ENCODE measurements around the gene MYH9.

Gene MYH9

DNA sequence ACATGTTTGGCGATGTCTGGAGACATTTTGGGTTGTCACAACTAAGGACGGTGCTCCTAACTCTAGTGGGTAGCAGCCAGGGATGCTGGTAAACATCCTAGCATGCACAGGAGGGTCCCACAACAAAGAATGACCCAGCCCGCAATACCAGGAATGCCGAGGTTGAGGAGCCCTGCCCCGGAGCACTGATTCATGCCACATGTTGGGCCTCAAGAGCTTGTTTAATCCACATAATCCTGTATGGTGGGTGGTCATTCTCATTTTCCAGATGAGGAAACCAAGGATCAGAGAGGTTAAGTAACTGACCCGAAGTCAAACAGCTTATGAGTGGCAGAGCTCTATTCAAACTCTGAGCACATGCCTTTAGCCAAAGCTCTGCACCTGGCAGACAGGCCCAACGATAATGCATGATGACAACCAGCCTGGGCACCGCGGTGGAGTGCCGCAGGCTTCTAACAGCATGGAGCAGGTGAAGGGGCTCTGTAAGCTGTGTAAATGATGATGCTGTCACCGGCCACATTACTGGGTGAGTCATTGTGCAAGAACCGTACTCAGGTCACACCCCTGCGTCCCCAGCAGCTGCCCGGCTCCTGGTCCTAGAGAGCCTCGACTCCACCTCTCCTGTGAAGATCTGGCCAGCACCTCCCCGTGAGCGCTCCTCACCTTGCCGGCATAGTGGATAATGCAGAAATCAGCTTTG is 76.2 kb downstream of the MYH9 start:
- no peak for DNase-seq (ENCODE audit: low read depth in 3 of 3)

- no peak for DNase-seq (ENCODE audit: low read depth in 3 of 3)
These were observed 78.9 kb downstream of the MYH9 start for GRCh38 chr22:36308880-36309279.

DNA sequence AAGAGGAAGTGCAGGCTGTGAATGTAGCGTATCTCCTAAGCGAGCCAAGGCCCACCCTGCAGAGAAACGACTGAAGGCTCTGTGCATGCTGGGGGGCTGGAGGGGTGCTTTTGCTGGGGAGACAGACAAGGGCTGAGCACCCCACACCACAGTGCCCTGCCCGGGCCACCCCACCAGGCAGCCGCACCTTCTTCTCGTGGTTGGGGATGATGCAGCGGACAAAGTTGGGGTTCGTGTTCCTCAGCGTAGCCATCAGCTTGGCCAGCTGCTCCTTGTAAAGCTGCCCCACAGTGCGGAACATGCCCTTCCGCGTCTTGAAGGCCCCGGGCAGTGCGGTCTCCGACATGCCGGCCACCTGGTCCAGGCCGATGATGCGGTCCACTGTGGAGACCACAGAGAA is 81.5 kb downstream of the MYH9 start:
- no peak for DNase-seq (ENCODE audit: low read depth in 3 of 3)

DNA sequence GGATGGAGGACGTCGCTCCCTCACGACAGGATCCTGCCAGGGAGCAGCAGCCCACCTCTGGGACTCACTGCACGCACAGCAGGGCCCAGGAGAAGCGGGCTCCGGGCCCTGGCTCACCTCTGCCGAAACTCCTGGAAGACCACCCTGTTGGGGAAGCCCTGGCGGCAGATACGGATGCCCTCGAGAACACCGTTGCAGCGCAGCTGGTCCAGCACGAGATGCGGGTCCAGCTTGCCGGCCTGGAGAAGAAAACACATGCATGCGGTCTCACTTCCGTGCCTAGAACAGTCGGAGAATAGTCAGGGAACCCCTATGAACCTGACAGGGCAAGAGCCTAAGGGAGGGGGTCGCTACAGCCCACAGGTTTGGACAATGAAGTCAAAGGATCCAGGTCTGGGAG is 82.0 kb downstream of the MYH9 start:
- DNase-seq (ENCODE audit: low read depth in 3 of 3), result no peak

DNA sequence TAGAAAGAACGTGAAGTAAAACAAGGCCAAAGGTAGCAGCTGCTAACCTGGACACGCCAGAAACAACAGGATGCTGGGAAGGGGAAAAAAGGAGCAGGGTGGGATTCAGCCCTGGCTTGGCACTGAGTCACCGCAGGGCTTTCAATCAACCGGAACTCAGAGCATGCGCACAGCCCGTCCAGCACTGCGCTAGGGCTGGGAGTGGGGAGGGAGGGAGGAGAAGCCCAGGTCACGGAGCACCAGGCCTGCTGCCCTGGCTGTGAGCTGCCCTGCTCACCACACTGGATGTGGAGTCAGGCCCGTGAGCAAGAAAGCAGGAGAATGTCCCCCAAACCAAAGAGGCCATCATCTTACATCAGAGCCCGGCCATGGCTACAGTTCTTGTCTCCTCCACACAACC is 83.3 kb downstream of the MYH9 start:
- DNase-seq (ENCODE audit: low read depth in 3 of 3), result no peak

GRCh38 chr22:36303874-36304273 is 83.9 kb downstream of the MYH9 start:
- DNase-seq (ENCODE audit: low read depth in 3 of 3), result no peak

DNA sequence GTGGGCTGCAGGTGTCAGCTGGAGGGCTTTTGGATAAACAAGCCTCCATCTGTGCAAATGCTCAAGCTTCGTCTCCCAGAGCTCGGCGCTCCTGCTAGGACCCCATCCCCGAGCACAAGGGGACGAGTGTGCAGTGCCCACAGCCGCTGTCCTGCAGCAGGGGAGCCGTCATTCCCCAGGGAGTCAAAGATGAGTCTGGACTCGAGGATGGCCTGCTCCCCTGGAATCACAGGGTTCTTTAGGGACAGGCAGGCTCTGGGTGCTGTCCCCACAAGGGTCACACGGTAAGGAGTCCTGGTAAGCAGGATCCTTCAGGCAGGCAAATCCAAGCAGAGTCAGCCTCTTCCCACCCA is 84.7 kb downstream of the MYH9 start:
- no peak for DNase-seq (ENCODE audit: low read depth in 3 of 3)

DNA sequence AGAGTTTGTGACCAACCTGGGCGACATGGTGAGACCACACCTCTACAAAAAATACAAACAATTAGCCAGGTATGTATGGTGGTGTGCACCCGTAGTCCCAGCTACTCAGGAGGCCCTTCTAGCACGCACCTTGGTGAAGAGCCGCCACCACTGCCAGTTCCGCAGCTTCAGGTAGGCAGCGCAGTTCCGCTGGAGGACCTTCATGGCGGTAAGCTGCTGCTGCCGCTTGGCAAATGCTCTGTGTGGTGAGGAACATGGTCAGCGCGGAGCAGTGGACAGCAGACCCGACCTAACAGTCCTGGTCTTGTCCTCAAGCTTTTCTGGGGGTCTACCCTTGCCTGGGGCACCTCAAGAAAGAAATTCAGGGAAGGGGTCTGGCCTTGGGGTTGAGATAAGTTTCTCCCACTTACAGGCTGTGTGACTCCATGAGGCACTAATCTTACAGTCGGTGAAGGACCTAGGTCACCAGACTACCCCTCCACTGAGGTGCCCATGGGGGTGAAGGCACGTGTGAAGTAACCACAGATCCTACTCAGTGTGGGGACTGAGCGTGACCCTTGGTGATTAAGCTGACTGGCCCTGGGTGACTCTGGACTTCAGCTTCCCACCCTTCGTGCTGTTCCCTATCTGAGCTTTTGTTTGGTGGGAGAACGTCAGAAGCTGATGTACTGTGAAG is 85.2 kb downstream of the MYH9 start:
- no peak for DNase-seq (ENCODE audit: low read depth in 3 of 3)

DNA sequence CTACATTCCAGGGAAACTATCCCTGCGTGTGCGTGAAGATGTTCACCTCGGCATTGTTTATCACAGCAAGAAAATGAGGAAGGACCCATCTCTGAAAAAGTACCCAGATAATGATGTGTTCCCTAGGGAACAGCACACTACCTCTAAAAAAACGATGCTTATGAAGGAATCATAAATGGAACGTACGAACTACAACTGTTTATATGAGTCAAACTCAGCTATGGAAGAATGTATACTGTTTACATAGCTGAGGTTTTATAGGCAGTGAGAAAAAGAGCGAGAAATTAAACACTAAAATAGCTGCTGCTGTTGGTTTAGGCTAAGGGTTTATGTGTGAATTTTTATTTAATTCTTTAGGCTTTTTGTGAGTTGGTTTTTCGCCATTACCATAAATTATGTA is 85.9 kb downstream of the MYH9 start:
- no peak for DNase-seq (ENCODE audit: low read depth in 3 of 3)

DNA sequence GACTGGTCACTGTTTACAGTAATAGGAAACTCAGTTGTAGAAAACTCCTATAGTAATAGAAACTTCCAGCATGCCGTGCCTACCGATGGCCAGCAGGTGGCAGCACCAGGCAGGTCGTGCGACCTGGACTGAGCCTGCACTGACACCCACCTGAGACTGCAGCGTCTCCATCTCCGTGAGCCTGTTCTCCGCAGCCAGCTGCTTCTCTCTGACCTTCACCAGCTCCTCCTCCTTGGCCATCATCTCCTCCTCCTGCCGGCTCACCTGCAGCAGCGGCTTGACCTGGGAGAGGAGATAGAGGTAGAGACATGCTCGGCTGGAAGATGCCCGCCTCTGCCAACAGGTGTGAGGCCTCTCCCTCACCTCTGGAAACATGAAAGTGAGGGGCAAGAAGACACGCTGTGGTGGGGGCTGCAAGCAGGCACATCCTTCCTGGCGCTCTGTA is 86.4 kb downstream of the MYH9 start:
- peak; percentile 67 to 71 (median 68) for DNase-seq (ENCODE audit: low read depth in 3 of 3)

DNA sequence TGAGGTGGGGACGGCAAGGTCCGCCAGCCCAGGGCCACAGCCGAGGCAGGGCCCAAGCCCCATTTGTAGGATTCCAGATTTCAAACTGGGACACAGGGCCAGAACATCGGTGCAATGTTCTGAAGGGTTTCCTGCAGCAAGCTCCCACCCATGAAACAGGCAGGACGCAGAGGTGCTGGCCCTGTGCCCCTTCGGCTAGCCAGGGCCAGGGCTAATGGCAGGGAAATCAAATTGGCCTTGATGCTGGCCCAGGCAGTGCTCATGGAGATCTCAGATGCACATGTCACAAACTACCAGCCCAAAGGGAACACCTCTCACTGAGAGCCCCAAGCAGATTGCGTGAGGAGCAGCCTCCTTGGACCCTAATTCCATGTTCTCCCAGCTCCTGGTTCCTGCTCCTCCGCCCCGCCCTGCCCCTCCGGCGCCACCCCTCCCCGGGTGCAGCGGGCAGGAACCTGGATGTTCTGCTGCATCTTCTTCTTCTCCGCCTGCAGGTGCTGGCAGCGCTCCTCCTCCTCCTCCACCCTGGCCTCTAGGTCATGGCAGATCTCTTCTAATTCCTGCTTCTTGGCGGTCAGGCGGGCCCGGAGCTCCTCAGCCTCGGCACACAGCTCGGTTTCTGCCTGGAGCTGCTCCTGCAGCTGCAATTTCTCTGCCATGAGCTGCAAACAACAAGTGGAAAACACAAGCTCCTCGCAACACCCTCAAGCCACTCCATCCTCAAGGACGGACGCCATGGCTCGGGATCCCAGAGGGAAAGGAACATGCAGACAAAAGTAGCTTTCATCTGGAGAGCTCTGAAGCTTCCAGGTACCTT is 87.2 kb downstream of the MYH9 start:
- DNase-seq (ENCODE audit: low read depth in 3 of 3), result no peak

DNA sequence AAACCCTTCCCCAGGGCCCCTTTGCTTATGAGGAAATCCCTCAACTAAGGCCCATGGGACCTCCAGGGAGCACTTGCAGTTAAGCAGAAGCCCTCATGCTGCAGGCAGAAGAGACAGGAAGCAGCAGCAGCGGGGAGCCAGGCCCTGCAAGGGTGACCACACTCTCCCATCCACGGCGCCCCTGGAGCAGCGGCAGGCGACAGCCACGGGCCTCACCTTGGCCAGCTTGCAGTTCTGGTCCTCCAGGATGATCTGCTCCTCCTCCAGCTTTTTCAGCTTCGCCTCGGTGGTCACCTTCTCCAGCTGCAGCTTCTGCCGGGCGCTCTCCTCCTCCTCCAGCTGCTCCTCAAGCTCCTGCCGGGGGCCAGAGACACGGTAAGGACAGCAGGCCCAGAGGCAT is 87.9 kb downstream of the MYH9 start:
- DNase-seq (ENCODE audit: low read depth in 3 of 3), result no peak

GRCh38 chr22:36299295-36299694 is 88.5 kb downstream of the MYH9 start:
- no peak for DNase-seq (ENCODE audit: low read depth in 3 of 3)

DNA sequence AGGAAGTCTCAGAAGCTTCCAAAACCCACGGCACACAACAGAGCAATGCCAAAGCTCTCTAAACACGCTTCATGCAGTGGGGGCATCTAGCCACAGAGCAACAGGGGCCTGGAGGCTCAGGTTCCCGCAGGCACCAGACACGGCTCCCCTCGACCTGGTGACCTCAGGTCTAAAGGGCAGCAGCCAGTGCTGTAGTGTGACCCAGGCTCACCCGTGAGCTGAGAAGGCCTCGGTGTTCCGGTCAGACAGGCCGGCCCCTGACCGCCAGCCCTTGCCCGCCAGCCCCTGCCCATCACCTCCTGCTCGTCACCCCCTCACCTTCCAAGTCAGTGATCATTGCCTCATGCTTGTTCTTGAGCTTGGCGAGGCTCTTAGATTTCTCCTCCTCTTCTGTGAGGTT is 89.2 kb downstream of the MYH9 start:
- DNase-seq (ENCODE audit: low read depth in 3 of 3), result no peak

DNA sequence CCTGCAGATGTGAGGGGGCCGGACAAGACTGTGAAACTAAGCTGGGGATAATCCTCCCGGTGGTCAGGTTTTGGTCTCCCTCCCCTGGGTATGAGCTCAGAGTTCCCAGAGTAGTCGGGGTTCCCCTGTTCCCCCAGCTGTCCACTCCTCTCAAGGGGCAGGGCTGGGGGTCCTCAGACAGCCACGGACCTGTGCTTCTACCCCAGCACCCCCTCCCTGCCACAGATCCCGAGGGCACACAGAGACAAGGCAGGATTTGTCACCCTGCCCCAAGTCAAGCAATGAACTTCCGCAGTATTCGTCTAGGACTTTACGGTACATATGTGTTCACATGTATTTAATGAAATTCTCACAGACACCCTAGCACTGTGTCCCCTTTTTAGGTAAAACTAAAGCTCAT is 89.6 kb downstream of the MYH9 start:
- no peak for DNase-seq (ENCODE audit: low read depth in 3 of 3)

DNA sequence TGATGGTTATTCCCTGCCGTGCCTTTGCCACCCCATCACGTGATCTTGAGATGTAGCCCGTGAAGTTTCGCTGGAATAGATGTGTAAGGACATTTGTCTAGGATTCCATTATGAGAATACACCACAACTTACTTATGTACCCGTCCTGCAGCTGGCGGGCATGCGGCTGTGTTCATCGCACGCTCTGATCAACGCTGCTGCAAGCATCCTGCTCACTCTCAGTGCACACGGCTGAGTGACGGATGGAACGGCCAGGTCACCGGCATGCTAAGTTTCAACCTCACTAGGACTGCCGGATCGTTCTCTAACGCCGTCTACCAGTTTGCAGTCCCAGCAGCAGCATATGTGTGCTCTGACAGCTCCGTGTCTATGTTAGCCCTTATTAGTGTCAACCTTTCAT is 90.2 kb downstream of the MYH9 start:
- no peak for DNase-seq (ENCODE audit: low read depth in 3 of 3)

DNA sequence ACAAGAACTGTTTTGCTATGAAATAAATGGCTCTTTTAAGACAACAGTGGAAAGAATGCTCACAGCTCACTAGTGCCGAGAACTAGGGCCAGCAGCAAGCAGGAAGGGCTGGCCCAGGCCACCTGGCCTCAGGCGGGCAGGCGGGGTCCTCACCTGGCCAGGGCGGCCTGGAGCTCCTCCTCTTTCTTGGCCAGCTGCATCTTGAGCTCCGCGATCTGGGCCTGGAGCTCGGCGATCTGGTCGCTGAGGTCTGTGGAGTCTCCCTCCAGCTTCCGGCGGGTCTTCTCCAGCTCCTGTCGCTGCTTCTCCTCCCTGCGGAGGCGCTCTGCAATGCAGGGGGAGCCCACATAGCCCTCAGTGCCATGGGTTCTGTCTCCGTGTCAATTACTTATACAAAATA is 91.1 kb downstream of the MYH9 start:
- DNase-seq (ENCODE audit: low read depth in 3 of 3), result no peak

- DNase-seq (ENCODE audit: low read depth in 3 of 3), result no peak
These were observed 92.5 kb downstream of the MYH9 start for GRCh38 chr22:36295247-36295646.

DNA sequence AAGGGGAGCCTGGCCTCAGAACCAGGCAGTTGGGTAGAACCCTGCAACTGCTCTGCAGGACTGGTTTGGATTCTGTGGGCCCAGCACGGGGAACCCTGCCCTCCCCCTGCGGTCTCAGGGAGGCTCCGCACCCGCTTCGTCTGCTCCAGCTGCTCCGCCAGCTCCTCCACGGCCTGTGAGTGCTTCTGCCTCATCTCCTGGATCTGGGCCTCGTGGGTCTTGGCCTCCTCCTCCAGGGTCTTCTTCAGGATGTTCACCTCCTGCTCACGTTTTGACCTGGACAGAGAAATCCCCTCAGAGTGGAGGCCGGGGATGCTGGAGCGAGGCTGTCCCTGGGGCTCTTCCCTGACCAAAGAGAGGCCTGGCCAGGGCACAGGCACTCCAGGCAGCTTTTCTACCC is 93.0 kb downstream of the MYH9 start:
- DNase-seq (ENCODE audit: low read depth in 3 of 3), result no peak

- DNase-seq (ENCODE audit: low read depth in 3 of 3), result no peak
These were observed 93.5 kb downstream of the MYH9 start for GRCh38 chr22:36294293-36294620.

DNA sequence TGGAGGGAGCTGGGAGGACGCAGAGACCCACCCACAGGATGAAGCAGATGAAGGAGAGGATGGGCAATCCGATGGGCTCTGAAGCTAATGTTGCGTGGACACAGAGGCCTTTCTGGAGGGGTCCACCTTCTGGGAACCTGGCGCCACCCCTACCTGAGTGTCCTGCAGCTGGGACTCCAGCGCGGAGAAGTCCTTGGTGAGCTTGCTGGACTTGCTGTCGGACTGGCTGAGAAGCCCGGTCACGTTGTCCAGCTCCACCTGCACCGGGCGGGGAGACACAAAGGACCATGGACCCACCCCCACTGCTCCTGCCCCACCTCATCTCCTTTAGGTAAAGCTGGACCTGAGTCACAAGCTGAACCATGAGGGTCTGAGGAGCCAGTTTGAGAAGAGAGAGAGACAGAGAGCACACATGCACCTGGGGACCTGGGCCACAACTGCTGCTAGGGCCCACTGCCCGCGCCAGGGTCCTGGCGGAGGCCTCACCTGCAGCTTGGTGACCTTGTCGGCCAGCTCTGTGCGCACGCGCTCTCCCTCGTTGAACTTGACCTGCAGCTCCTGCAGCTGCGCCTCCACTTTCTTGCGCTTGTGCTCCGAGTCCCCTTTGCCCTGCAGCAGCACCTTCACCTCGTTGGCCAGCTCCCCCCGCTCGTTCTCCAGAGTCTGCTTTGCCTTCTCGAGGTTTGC is 94.0 kb downstream of the MYH9 start:
- no peak for DNase-seq (ENCODE audit: low read depth in 3 of 3)

DNA sequence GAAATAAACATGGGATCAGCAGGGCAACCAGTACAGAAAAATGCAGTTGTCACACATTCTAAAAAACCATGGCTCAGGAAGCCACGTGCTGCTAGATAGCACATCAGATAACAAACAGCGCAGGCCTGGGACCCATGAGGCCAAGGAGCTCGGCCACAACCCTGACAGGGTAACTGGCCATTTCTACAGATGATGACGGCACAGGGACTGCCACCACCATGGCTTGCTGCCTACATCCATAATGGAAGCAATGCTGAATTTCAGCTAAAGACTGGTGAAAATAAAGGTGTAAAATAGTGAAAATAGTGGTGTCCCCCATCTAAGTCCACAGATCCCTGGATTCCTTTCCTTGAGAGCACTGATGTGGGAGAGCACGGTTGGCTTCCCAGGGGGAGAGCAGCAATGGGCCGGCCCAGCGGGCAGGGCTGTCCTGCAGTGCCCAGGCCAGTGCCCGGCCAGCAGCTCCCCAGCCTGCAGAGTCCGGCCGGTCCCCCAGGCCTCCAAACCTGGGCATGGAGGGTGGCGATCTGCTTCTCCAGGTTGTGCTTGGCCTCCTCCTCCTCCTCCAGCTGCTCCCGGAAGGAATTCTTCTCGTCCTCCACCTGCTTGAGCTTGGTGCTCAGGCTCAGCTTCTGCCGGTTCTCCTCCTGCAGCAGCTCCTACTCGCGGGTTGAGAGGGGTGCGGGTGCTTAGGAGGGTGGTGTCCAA is 94.8 kb downstream of the MYH9 start:
- DNase-seq (ENCODE audit: low read depth in 3 of 3), result no peak
